Duodenal mucosa (tissue), 2 donors: Measurements from ENCODE around the gene BNIP2.

ENCODE experiments used
- H3K27ac ChIP-seq: one replicate; pipeline ENCODE4 v1.7.0; 2013; ENCODE audit warnings: low read depth, low read length
- H3K27me3 ChIP-seq, 2 donors: one replicate each; pipeline ENCODE4 v1.7.0; 2013; ENCODE audit warnings: low read length in 2 of 2, control low read depth in 1 of 2; ENCODE audit not compliant: insufficient read depth in 2 of 2, control insufficient read depth in 1 of 2
- H3K36me3 ChIP-seq, 2 donors: one replicate each; pipeline ENCODE4 v1.7.0; 2013; ENCODE audit warnings: low read length in 2 of 2, control low read depth in 1 of 2; ENCODE audit not compliant: insufficient read depth in 2 of 2, control insufficient read depth in 1 of 2
- H3K4me1 ChIP-seq, 2 donors: one replicate each; pipeline ENCODE4 v1.7.0; 2013; ENCODE audit warnings: low read length in 2 of 2, control low read depth in 1 of 2; ENCODE audit not compliant: insufficient read depth in 2 of 2, control insufficient read depth in 1 of 2
- H3K4me3 ChIP-seq, 2 donors: one replicate each; pipeline ENCODE4 v1.7.0; 2013; ENCODE audit warnings: low read length in 2 of 2, low read depth in 1 of 2
- H3K9ac ChIP-seq, 2 donors: one replicate each; pipeline ENCODE4 v1.7.0; 2013; ENCODE audit warnings: low read length in 2 of 2, low read depth in 1 of 2
- H3K9me3 ChIP-seq, 2 donors: one replicate each; pipeline ENCODE4 v1.7.0; 2013; ENCODE audit warnings: low read length in 2 of 2, control low read depth in 1 of 2; ENCODE audit not compliant: control insufficient read depth in 1 of 2

The BNIP2 gene

GRCh38 chr15:59676565-59676964, 12.6 kb downstream of the BNIP2 start:
- Histone ChIP-seq H3K4me1 (no peaks in the 10 kb centered on the region), H3K9me3 (no peaks in the 10 kb centered on the region), H3K4me3 (no peak overlapping the region), H3K36me3 (peaks cover 39 to 93% of the 10 kb centered on the region in 2 donors), H3K27ac (no peak overlapping the region), H3K27me3 (no peaks in the 10 kb centered on the region), H3K9ac (no peak overlapping the region)

- Histone ChIP-seq H3K27me3 (no peaks in the 10 kb centered on the region), H3K4me3 (no peak overlapping the region), H3K9ac (no peak overlapping the region), H3K9me3 (no peaks in the 10 kb centered on the region), H3K4me1 (no peaks in the 10 kb centered on the region), H3K36me3 (peaks cover 31 to 92% of the 10 kb centered on the region in 2 donors), H3K27ac (no peak overlapping the region)
These were observed 14.7 kb downstream of the BNIP2 start for GRCh38 chr15:59674361-59674877.

GRCh38 chr15:59668556-59668955, 20.6 kb downstream of the BNIP2 start:
- peaks cover 17 to 72% of the 10 kb centered on the region in 2 donors for H3K36me3 ChIP-seq
- no peak overlapping the region for H3K9ac ChIP-seq
- no peaks in the 10 kb centered on the region for H3K9me3 ChIP-seq
- no peak overlapping the region for H3K4me3 ChIP-seq
- H3K27me3 ChIP-seq, result no peaks in the 10 kb centered on the region
- H3K27ac ChIP-seq, result no peak overlapping the region
- H3K4me1 ChIP-seq, result no peaks in the 10 kb centered on the region

DNA sequence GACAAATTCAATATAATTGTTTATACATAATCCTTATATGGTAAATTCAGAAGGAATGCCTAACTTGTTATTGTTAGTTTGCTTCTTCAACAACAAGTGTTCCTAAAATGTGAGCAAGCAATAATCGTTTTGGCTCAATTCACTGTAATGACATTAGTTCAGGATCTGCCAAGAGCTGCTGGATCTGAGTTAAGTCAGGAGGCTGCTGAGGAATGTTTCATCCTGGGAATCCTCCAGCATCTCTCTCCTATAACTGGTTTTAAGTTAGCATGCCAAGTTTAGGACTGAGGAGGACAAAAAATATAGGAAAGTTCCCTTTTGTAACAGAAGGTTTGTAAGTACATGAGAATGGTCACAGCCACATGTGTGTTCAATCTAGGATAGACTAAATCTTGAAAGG, 26.9 kb downstream of the BNIP2 start:
- Histone ChIP-seq H3K4me1 (no peaks in the 10 kb centered on the region), H3K27ac (no peak overlapping the region), H3K4me3 (no peak overlapping the region), H3K36me3 (peaks cover 11 to 51% of the 10 kb centered on the region in 2 donors), H3K9ac (no peak overlapping the region), H3K27me3 (no peaks in the 10 kb centered on the region), H3K9me3 (no peaks in the 10 kb centered on the region)

DNA sequence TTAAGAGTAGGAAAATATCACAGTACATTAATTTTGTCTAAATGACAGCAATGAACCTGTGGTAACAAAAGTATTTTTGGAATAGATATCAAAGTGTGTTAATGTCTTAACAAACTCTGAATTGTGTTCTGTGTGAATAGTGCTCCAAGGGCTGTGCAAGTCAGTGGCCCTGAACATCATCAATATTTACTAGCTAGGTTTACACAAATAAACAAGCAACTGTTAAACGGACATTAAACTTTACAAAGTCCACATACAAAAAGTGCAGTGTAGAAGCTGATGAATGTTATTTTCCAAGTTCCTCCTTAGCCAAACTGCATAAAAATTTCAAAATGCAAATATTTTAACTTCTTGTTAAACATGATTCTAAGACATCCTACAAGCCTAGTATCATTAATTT, 29.8 kb downstream of the BNIP2 start:
- Histone ChIP-seq H3K4me3 (no peak overlapping the region), H3K9me3 (no peaks in the 10 kb centered on the region)

DNA sequence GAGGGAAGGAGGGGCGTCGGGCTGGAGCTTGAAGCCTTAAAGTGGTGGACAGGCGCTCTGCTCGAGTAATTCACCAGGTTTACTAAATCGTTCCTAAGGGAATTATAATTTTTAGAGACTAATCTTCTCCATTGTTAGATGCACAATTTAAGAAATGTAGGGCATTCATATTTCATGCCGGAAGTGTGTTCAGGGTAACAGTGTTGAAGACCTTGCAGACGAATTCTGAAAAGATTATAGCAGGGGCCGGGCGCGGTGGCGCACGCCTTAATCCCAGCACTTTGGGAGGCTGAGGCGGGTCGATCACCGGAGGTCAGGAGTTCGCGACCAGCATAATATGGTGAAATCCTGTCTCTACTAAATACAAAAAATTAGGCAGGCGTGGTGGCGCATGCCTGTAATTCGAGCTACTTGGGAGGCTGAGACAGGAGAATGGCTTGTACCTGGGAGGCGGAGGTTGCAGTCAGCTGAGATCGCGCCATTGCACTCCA, 31.4 kb downstream of the BNIP2 start:
- peak overlapping the region; percentile 86 to 88 for H3K4me3 ChIP-seq
- H3K27me3 ChIP-seq, result no peaks in the 10 kb centered on the region
- peaks cover 0 to 36% of the 10 kb centered on the region in 2 donors for H3K36me3 ChIP-seq
- H3K4me1 ChIP-seq, result peaks cover 10 to 15% of the 10 kb centered on the region in 2 donors
- H3K9ac ChIP-seq, result peak overlapping the region in 1 of 2 donors; percentile 43
- H3K27ac ChIP-seq, result no peak overlapping the region
- no peaks in the 10 kb centered on the region for H3K9me3 ChIP-seq

More for the DNA sequence above, 29.8 kb downstream of the BNIP2 start:
- no peak overlapping the region for H3K27ac ChIP-seq
- no peak overlapping the region for H3K9ac ChIP-seq
- H3K36me3 ChIP-seq, result peaks cover 5 to 35% of the 10 kb centered on the region in 2 donors
- H3K27me3 ChIP-seq, result no peaks in the 10 kb centered on the region
- H3K4me1 ChIP-seq, result peaks cover 10 to 15% of the 10 kb centered on the region in 2 donors

- H3K36me3 ChIP-seq, result peaks cover 0 to 31% of the 10 kb centered on the region in 2 donors
- no peaks in the 10 kb centered on the region for H3K9me3 ChIP-seq
- H3K27me3 ChIP-seq, result no peaks in the 10 kb centered on the region
- H3K4me1 ChIP-seq, result peaks cover 10 to 15% of the 10 kb centered on the region in 2 donors
- H3K4me3 ChIP-seq, result peak within 1 kb of the TSS; percentile 86 to 88
- peak within 1 kb of the TSS; percentile 67 for H3K27ac ChIP-seq
- H3K9ac ChIP-seq, result peak within 1 kb of the TSS; percentile 79 to 89
These were observed 32.1 kb downstream of the BNIP2 start, which contains the start of gene GTF2A2 for GRCh38 chr15:59656897-59657634. TSS of gene GTF2A2 (minus strand) at chr15:59657515. CDS start at chr15:59652277, 5,238 bp downstream.

DNA sequence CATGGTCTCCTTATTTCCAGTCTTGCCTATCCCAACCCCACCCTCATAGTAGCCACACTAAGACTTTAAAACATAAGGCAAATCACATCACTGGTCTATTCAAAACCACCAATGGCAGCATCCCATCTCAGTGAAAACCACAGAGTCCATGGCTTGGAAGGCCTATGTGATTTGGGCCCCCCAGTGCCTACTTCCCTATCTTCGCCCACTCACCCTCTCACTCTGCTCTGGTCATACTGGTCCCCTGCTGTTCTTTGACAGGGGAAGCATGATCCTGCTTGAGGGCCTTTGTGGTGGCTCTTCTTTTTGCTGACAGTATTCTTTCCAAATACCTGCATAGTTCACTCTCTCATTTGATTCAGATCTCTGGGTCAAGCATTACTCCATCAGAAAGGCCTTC, 35.1 kb downstream of the BNIP2 start:
- peaks cover 0 to 24% of the 10 kb centered on the region in 2 donors for H3K36me3 ChIP-seq
- no peak overlapping the region for H3K4me3 ChIP-seq
- H3K4me1 ChIP-seq, result peaks cover 10 to 15% of the 10 kb centered on the region in 2 donors
- no peaks in the 10 kb centered on the region for H3K9me3 ChIP-seq
- no peaks in the 10 kb centered on the region for H3K27me3 ChIP-seq
- H3K9ac ChIP-seq, result no peak overlapping the region
- H3K27ac ChIP-seq, result no peak overlapping the region

GRCh38 chr15:59649603-59650002, 39.5 kb downstream of the BNIP2 start:
- H3K27me3 ChIP-seq, result no peaks in the 10 kb centered on the region
- no peaks in the 10 kb centered on the region for H3K4me1 ChIP-seq
- H3K36me3 ChIP-seq, result peaks cover 0 to 39% of the 10 kb centered on the region in 2 donors
- no peak overlapping the region for H3K27ac ChIP-seq
- H3K9me3 ChIP-seq, result no peaks in the 10 kb centered on the region
- no peak overlapping the region for H3K4me3 ChIP-seq
- H3K9ac ChIP-seq, result no peak overlapping the region

DNA sequence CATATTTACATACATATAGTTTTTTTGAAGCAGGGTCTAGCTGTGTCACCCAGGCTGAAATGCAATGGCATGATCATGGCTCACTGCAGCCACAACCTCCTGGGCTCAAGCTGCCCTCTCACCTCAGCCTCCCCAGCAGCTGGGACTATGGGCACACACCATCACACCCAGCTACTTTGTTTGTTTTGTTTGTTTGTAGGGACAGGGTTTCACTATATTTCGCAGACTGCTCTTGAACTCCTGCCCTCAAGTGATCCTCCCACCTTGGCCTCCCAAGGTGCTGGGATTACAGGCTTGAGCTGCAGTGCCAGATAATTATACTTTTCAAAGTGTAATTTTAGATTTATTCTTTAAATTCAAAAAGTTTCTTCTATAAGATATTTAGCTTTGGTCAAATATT, 42.0 kb downstream of the BNIP2 start:
- Histone ChIP-seq H3K9ac (no peak overlapping the region), H3K36me3 (peaks cover 0 to 29% of the 10 kb centered on the region in 2 donors), H3K27ac (no peak overlapping the region), H3K4me3 (no peak overlapping the region), H3K4me1 (no peaks in the 10 kb centered on the region), H3K27me3 (no peaks in the 10 kb centered on the region), H3K9me3 (no peaks in the 10 kb centered on the region)
